ENCODE measurements around the gene DDI1.

Gene DDI1

DNA sequence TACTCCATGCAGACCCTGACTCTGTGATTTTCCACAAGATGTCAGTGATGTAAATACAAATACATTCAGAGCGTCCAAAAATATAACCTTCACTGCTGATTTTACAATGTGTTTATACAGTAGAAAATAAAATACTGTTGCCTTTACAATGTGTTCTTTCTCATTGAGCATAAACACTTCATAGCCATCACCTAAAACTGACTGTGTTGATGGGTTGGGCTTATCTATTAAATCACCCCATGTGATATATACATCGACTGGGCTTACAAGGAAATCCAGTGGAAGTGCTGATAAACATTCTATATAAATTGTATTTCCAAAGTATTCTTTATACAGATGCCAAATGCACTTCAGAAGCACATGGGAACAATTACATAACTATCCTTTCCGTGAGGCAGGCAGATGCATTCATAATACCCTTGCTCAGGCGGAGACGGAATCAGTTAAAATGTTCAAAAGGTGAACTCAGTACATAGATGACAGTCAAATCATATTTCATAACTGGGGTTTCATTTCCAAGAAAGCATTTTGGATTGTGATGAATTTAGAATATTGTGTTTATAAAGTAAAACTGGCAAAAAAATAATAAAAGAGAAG, 27.7 kb downstream of the DDI1 start:
- DNase-seq, result no peak
- in situ Hi-C loops (cut with HindIII; ENCODE audit: low pct_ligation_motif_present, low pct_unique_long_range_greater_than_20kb, low sequenced_read_pairs), result no loop called here

DNA sequence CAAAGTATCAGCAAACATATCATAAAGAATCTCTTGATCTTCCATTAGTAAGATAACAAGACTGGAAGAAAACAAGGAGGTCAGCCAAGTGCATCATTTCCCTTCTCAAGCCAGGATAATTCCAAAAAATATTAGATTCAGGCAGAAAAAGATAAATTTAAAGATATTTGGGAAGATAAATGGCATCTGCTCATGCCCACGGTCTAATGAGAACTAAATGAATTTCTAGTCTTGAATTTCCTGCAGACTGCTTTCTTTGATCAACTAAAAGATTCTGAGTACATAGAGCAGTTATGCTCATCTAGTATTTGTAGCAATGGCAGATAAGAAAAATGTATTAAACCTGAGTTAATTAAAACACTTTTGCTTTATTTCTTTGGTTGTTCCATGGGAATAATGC, 31.1 kb downstream of the DDI1 start:
- in situ Hi-C loops (cut with HindIII; ENCODE audit: low pct_ligation_motif_present, low pct_unique_long_range_greater_than_20kb, low sequenced_read_pairs), result no loop called here
- no peak for DNase-seq

DNA sequence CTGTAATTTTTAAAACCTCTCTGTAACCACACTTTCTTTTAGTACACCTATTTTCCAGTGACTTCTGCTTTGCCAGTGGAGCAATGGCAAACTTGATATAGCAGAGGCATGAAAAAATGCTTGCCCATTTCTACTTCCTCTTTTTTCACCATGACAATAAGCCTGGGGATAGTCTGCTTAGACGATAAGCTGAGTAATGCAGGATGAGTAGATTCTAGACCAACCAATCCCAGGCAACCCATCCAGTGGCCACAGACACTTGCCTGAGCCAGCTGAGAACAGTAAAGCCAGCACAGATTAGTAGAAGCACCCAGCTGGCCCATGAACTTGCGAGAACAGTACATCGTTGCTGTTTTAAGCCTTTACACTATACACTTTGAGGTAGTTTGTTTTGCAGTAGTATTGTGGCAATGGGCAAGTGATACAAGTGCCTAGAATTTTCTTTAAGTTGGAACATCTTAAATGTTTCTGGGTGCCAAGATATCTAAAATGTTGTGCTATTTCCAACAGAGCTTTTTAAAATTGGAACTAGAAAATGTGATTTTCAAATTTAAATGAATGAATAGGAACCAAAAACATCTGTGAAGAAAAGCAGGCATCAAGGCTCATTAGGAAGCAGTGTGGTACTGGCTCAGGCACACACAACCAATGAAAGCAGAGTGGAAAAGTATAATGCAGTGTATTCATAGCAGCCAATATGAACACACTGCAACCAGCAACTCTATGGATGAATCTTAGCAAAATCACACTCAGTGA, 37.7 kb downstream of the DDI1 start:
- in situ Hi-C loops (cut with HindIII; ENCODE audit: low pct_ligation_motif_present, low pct_unique_long_range_greater_than_20kb, low sequenced_read_pairs), result no loop called here
- DNase-seq, result no peak

DNA sequence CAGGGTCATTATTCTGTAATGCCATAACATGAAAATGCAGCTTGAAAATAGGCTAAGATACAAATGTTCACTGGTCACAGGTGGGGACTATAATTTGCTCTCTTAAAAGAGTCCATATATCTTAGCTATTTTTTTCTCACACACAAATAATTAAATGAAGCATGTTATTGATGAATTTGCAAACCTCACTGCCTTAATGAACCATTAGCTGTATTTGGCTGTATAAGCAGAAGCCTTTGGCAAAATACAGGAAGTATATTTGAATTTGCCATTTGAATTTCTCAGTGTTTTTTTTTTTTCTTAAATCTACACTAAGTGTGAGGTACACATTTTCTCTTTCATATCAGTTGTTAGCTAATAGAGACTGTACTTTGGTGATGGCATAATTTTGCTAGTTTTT, 38.7 kb downstream of the DDI1 start:
- no peak for DNase-seq
- in situ Hi-C loops (cut with HindIII; ENCODE audit: low pct_ligation_motif_present, low pct_unique_long_range_greater_than_20kb, low sequenced_read_pairs), result no loop called here

DNA sequence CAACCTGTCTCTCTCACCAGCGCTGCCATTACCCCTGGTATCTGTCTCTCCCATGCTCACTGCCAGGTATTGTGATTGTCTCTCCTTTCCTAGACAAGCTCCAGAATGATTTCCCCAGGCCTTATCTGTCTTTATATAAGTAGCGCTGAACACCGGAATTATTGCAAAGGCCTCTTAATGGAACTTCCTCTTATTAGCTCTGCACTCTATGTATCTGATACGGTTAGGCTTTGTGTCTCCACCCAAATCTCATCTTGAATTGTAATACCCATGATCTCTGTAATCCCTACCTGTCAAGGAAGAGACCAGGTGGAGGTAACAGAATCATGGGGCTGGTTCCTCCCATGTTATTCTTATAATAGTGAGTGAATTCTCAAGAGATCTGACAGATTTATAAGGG, 39.3 kb downstream of the DDI1 start:
- in situ Hi-C loops (cut with HindIII; ENCODE audit: low pct_ligation_motif_present, low pct_unique_long_range_greater_than_20kb, low sequenced_read_pairs), result no loop called here
- no peak for DNase-seq

DNA sequence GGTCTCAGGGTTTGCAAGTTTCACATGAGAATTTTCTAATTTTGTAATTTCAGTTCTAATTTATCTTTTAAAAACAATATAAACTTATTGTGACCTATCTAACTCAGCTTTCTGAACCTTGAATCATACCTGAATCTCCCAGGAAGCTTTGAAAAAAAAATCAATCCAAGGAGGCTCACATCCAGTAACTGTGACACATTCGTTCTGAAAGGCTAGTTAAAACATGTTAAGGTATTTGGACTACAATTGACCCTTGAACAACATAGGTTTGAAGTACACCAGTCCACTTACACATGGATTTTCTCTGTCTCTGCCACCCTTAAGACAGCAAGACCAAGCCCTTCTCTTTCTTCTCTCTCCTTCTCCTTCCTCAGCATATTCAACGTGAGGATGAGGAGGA, 40.0 kb downstream of the DDI1 start:
- no peak for DNase-seq
- in situ Hi-C loops (cut with HindIII; ENCODE audit: low pct_ligation_motif_present, low pct_unique_long_range_greater_than_20kb, low sequenced_read_pairs), result no loop called here

DNA sequence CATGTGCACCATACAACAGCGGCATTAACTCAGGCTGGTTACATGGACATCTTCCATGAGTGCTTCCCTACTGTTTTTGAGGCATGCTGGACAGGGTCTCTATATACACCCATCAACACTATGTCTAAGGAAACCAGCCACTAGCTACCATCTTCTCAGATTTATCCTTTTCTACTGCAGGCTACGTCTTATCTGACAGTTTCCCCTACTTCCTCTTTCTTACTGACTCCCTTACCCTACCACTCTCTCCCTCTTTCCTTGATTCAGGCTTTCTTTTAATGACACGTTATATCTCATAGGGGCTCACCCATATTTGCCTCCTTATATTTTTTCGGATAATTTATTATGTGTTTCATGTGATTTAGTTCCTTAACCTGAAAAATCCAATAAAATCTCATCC, 41.8 kb downstream of the DDI1 start:
- DNase-seq, result no peak
- in situ Hi-C loops (cut with HindIII; ENCODE audit: low pct_ligation_motif_present, low pct_unique_long_range_greater_than_20kb, low sequenced_read_pairs), result no loop called here

DNA sequence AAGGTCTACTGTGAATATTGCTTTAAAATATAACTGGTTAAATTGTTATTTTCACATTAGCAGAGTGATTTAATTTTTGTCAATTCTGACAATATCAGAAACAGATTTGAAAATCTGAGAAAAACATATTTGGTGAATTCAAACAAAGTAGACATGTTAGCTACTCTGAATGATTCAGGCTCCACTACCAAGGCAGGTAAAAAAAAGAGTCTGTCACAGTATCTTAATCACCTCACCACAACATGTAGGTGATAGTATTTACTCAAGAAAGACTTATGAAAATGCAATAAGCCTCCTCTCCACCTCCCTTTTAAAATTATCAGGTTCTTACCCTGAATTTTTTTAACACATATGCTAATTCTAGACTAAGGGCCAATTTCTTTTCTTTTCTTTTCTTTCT, 42.6 kb downstream of the DDI1 start:
- in situ Hi-C loops (cut with HindIII; ENCODE audit: low pct_ligation_motif_present, low pct_unique_long_range_greater_than_20kb, low sequenced_read_pairs), result no loop called here
- no peak for DNase-seq

DNA sequence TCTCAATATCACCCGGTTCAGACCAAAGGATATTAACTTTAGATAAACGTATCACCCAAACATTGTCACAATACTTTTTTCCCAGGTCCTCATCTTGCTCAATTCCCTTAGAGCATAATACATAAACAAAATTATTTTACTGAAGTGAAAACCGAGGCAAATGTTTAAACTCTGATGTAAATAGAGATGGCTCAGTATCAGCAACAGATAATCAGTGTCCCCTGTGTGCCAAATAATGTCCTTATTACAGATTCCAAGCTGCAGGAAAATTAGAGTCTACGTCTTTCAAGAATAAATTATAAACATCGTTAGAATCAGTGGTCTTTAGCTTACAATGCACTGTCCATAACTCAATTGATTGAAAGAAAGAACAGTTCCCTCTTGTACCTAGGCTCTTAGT, 50.2 kb downstream of the DDI1 start:
- no peak for DNase-seq
- in situ Hi-C loops (cut with HindIII; ENCODE audit: low pct_ligation_motif_present, low pct_unique_long_range_greater_than_20kb, low sequenced_read_pairs), result no loop called here
